Activated CD8-positive, alpha-beta memory T cell treated with anti-CD3 and anti-CD28 coated beads, Interleukin-2, amount 50 U/mL, for 4 hours (primary cell): ENCODE data around the gene COPS6.
A peak's percentile ranks its signal among the peaks of the same experiment; 100 is the strongest.
"Not testable (repeated sequence)": the region's sequence is repeated elsewhere in the genome, so short reads cannot be mapped to it uniquely, and the experiment has no call there.

Source experiments
- DNase-seq: peaks from one replicate; pipeline ENCODE4 v3.0.0-alpha.2; 2020

The COPS6 gene

DNA sequence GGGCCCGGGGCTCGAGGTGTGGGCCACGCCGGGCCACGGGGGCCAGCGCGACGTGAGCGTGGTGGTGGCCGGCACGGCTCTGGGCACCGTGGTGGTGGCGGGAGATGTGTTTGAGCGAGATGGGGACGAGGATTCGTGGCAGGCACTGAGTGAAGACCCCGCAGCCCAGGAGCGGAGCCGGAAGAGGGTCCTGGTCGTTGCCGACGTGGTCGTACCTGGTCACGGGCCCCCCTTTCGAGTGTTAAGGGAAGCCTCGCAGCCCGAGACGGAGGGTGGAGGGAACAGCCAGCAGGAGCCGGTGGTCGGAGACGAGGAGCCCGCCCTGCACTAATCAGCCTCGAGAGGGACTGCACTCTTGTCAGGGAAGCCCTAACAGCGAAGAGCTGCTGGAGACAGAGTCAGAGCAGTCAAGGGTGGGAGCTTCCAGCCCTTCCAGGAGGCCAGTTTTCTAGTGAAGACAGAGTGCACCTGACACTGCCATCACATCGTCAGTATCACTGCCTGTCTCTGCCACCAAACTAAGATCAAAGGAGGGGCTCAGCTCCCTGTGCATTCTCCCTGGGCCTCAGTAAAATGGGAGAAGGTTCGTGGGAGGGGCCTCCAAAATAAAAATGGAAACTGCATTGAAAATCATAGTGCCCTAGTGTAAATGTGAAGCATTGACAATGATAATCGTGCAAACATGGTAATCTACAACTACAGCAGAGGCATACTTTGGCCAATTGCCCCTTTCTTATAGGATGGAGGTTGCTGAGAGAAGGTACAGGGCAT is 39.3 kb downstream of the COPS6 start:
- DNase-seq: peak; percentile 32

GRCh38 chr7:100128637-100128963 is 39.8 kb downstream of the COPS6 start:
- no peak for DNase-seq

DNA sequence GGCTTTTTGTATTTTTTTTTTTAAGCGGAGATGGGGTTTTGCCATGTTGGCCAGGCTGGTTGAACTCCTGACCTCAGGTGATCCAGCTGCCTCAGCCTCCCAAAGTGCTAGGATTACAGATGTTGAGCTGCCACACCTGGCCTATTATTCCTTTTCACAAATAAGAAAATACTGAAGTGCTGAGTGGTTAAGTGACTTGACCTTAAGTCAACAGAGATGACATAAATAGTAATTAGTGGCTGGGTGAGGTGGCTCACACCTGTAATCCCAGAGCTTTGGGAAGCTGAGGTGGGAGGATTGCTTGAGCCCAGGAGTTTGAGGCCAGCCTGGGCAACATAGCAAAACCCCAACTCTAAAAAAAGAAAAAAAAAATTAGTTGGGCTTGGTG is 41.4 kb downstream of the COPS6 start:
- DNase-seq: not testable (repeated sequence)

GRCh38 chr7:100130608-100131453 is 42.1 kb downstream of the COPS6 start:
- DNase-seq: peak; percentile 90

DNA sequence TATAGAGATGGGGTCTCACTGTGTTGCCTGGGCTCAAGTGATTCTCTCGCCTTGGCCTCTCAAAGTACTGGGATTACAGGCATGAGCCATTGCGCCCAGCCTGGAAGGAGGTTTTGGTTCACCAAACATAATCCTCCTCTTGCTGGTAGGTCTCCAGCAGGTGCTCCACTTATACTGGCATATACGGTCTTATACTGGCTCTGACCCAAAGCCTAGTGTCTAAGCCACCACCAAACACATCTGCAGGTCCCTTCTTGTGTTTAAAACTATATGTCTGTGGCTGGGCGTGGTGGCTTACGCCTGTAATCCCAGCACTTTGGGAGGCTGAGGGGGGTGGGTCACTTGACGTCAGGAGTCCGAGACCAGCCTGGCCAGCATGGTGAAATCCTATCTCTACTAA is 43.4 kb downstream of the COPS6 start:
- DNase-seq: no peak

DNA sequence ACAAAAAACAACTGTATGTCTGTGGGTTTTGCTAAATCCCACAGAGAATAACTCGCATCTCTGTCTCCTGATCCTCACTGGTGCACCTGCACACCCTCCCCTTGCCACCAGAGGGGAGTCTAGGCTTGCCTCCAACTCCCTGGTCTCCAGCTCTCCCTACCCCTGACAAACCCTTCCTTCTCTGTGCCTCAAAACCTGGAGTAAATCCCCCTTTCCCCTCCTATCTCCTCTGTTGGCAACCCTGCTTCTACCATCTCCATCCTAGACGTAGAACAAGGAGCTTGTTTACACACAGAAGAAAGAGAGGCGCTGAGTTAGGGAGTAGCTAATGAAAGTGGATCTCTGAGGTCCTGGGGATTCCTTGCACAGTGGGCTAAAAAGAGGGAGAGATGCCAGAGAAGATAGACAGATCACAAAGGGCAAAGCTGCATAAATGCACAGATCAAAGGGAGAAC is 44.0 kb downstream of the COPS6 start:
- DNase-seq: peak; percentile 65

GRCh38 chr7:100137851-100138760 is 49.3 kb downstream of the COPS6 start:
- DNase-seq: no peak

DNA sequence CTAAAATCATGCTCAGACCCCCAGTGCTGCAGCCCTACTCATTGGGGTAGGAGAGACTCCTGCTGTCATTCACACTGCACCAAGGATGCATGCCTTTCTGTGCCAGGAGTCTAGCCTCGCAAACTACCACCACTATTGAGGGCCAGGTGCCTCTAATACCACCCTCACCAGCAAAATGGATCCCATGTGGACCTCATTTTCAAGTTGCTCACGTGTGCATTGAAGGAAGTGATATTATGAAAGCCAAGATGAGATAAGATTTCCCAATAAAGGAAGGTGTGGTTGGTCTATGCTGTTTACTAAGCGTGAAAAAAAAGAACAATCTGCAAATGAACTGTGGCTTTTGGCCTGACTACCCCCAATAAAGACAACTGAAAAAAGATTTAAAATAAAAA is 52.8 kb downstream of the COPS6 start:
- DNase-seq: no peak
